ENCODE measurements around the gene IL2RA. TPM values are rescaled to one million over a fixed set of nuclear protein-coding genes. Genes with fewer than 3 reads are reported as not detected.
"Not testable (repeated sequence)": the region's sequence is repeated elsewhere in the genome, so short reads cannot be mapped to it uniquely, and the experiment has no call there.

Gene IL2RA
- total RNA-seq, 3 donors from 2014 or later (not counting 1 experiment from before 2014, with no cell fraction given), result 3.4 to 11.2 (median 3.7) TPM

DNA sequence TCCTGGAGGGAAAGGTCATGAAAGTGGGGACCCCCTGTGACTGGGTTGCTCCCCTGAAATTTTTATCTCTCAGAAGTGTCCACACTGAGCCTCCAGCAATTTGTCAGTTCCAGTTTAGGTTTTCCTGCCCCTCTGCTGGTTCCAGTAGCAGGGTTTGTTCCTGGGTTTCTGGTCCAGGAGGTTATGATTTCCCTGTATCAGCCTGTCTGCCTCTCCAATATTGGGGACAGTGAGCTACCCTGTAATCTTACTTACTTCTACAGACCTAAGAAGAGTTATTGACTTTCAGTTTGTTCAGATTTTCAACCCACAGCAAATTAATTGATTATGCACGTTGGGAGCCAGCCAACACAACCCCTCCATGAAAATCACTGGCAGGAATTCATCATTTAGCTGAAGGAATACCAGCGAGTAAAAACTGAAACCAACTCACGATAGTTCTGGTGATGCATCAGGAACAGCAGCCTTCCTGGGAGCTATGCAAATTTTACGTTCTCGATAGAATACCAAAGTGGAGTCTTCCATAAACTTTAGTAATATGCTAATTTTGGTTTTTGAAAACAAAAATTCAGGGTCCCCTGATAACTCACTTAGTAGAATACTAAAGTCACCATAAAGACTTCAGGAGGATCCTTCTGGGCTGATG is 53.5 kb downstream of the IL2RA start:
- peaks cover 0 to 12% of the 10 kb centered on the region in 2 donors for H3K27me3 Mint-ChIP-seq (ENCODE audit: low read depth in 2 of 2)
- H3K4me1 Mint-ChIP-seq, result no peaks in the 10 kb centered on the region
- DNase-seq (no peak), ATAC-seq (no peak)
- intact Hi-C loops (cut with micrococcal nuclease), result no loop called here
- no peaks in the 10 kb centered on the region for H3K9me3 Mint-ChIP-seq
- H3K4me3 Mint-ChIP-seq, result no peak overlapping the region
- TF ChIP-seq CTCF (IDR thresholded peaks at IDR 0.05), result no peak
- H3K36me3 Mint-ChIP-seq, result no peaks in the 10 kb centered on the region
- H3K27ac Mint-ChIP-seq, result no peak overlapping the region
- Histone ChIP-seq H3K9me3 (ENCODE audit: control insufficient read depth, insufficient read depth, low read length) (peaks cover 3% of the 10 kb centered on the region), H3K4me1 (ENCODE audit: control insufficient read depth, insufficient read depth, low read length) (no peaks in the 10 kb centered on the region), H3K27ac (ENCODE audit: low read length) (no peak overlapping the region), H3K4me3 (ENCODE audit: low read length) (no peak overlapping the region), H3K27me3 (ENCODE audit: control insufficient read depth, insufficient read depth, low read length) (no peaks in the 10 kb centered on the region), H3K36me3 (ENCODE audit: control insufficient read depth, insufficient read depth, low read length) (no peaks in the 10 kb centered on the region)
- WGBS (ENCODE audit: insufficient coverage), result 72% methylated on average over 3 of the region's 5 CpGs

GRCh38 chr10:6006991-6007390 is 55.2 kb downstream of the IL2RA start:
- no peak for ATAC-seq
- Histone ChIP-seq H3K27ac (ENCODE audit: low read length) (no peak overlapping the region), H3K9me3 (ENCODE audit: control insufficient read depth, insufficient read depth, low read length) (peaks cover 3% of the 10 kb centered on the region), H3K27me3 (ENCODE audit: control insufficient read depth, insufficient read depth, low read length) (no peaks in the 10 kb centered on the region), H3K4me1 (ENCODE audit: control insufficient read depth, insufficient read depth, low read length) (no peaks in the 10 kb centered on the region), H3K36me3 (ENCODE audit: control insufficient read depth, insufficient read depth, low read length) (no peaks in the 10 kb centered on the region), H3K4me3 (ENCODE audit: low read length) (no peak overlapping the region)
- Mint-ChIP-seq H3K27ac (no peak overlapping the region), H3K4me3 (no peak overlapping the region), H3K4me1 (no peaks in the 10 kb centered on the region), H3K9me3 (no peaks in the 10 kb centered on the region), H3K36me3 (no peaks in the 10 kb centered on the region), H3K27me3 (ENCODE audit: low read depth in 2 of 2) (peaks cover 0 to 18% of the 10 kb centered on the region in 2 donors)
- intact Hi-C loops (cut with micrococcal nuclease), result no loop called here
- DNase-seq, result no peak
- 36% methylated on average over 1 of the region's 1 CpG for WGBS (ENCODE audit: insufficient coverage)
- TF ChIP-seq CTCF (IDR thresholded peaks at IDR 0.05), result no peak

GRCh38 chr10:6006546-6006945 is 55.6 kb downstream of the IL2RA start:
- peaks cover 3% of the 10 kb centered on the region for H3K9me3 ChIP-seq (ENCODE audit: control insufficient read depth, insufficient read depth, low read length)
- no peak overlapping the region for H3K4me3 Mint-ChIP-seq
- no peak for DNase-seq
- no peaks in the 10 kb centered on the region for H3K36me3 Mint-ChIP-seq
- WGBS (ENCODE audit: insufficient coverage), result 89% methylated on average over 3 of the region's 3 CpGs
- H3K27me3 Mint-ChIP-seq (ENCODE audit: low read depth in 2 of 2), result peaks cover 0 to 18% of the 10 kb centered on the region in 2 donors
- H3K27me3 ChIP-seq (ENCODE audit: control insufficient read depth, insufficient read depth, low read length), result no peaks in the 10 kb centered on the region
- no peaks in the 10 kb centered on the region for H3K9me3 Mint-ChIP-seq
- H3K4me3 ChIP-seq (ENCODE audit: low read length), result no peak overlapping the region
- no peak overlapping the region for H3K27ac Mint-ChIP-seq
- H3K36me3 ChIP-seq (ENCODE audit: control insufficient read depth, insufficient read depth, low read length), result no peaks in the 10 kb centered on the region
- no peaks in the 10 kb centered on the region for H3K4me1 ChIP-seq (ENCODE audit: control insufficient read depth, insufficient read depth, low read length)
- intact Hi-C loops (cut with micrococcal nuclease), result no loop called here
- ATAC-seq, result no peak
- H3K4me1 Mint-ChIP-seq, result no peaks in the 10 kb centered on the region
- H3K27ac ChIP-seq (ENCODE audit: low read length), result no peak overlapping the region
- no peak for TF ChIP-seq CTCF (IDR thresholded peaks at IDR 0.05)

DNA sequence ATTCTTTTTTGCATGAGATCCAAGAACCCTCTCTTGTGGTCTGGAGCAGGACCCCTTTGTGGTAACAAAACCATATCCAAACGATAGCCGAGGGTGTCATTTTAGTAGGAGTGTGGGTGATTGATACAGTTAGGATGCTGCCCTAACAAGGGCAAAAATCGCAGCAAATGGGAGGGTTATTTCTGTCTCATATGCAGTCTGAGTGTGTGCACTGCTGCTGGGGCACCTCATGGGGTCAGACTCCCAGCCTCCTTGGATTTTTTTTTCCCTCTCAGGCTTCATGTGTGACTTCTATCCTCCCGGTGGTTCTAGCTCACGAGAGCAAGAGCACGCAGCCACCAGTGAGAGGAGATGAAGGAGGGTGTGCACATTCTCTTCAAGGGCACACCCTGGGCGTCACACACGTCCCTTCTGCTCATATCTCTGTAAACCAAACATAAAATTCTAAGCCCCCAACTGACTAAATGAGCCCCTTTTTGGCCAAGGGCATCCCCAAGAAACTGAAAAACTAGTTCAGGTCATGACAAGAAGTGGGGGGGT is 56.2 kb downstream of the IL2RA start:
- Mint-ChIP-seq H3K4me1 (no peaks in the 10 kb centered on the region), H3K27me3 (ENCODE audit: low read depth in 2 of 2) (peaks cover 0 to 18% of the 10 kb centered on the region in 2 donors), H3K36me3 (no peaks in the 10 kb centered on the region), H3K4me3 (no peak overlapping the region), H3K27ac (no peak overlapping the region), H3K9me3 (no peaks in the 10 kb centered on the region)
- no peak for DNase-seq
- intact Hi-C loops (cut with micrococcal nuclease), result no loop called here
- Histone ChIP-seq H3K4me3 (ENCODE audit: low read length) (no peak overlapping the region), H3K4me1 (ENCODE audit: control insufficient read depth, insufficient read depth, low read length) (no peaks in the 10 kb centered on the region), H3K36me3 (ENCODE audit: control insufficient read depth, insufficient read depth, low read length) (no peaks in the 10 kb centered on the region), H3K27me3 (ENCODE audit: control insufficient read depth, insufficient read depth, low read length) (no peaks in the 10 kb centered on the region), H3K9me3 (ENCODE audit: control insufficient read depth, insufficient read depth, low read length) (peaks cover 3% of the 10 kb centered on the region), H3K27ac (ENCODE audit: low read length) (no peak overlapping the region)
- WGBS (ENCODE audit: insufficient coverage), result 91% methylated on average over 8 of the region's 8 CpGs
- TF ChIP-seq CTCF (IDR thresholded peaks at IDR 0.05), result no peak
- no peak for ATAC-seq

DNA sequence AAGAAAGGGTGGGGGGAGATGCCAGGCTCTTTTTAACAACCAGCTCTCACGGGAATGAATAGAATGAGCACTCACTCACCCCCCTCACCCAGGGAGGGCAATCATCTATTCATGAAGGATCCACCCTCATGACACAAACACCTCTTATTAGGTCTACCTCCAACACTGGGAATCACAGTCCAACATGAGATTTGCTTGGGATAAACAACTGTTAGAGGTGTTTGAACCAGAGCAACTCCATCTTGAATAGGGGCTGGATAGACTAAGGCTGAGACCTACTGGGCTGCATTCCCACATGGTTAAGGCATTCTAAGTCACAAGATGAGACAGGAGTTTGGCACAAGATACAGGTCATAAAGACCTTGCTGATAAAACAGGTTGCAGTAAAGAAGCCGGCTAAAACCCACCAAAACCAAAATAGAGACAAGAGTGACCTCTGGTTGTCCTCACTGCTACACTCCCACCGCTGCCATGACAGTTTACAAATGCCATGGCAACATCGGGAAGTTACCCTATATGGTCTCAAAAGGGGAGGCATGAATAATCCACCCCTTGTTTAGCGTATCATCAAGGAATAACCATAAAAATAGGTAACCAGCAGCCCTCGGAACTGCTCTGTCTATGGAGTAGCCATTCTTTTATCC is 56.9 kb downstream of the IL2RA start:
- H3K4me1 ChIP-seq (ENCODE audit: control insufficient read depth, insufficient read depth, low read length); H3K4me3 ChIP-seq (ENCODE audit: low read length); ATAC-seq; H3K9me3 ChIP-seq (ENCODE audit: control insufficient read depth, insufficient read depth, low read length); H3K27me3 ChIP-seq (ENCODE audit: control insufficient read depth, insufficient read depth, low read length); H3K27ac ChIP-seq (ENCODE audit: low read length); H3K4me1 Mint-ChIP-seq; H3K4me3 Mint-ChIP-seq; intact Hi-C loops (cut with micrococcal nuclease); H3K36me3 Mint-ChIP-seq; DNase-seq; H3K9me3 Mint-ChIP-seq; H3K36me3 ChIP-seq (ENCODE audit: control insufficient read depth, insufficient read depth, low read length); H3K27ac Mint-ChIP-seq: not testable (repeated sequence)
- peaks cover 4 to 19% of the 10 kb centered on the region in 2 donors for H3K27me3 Mint-ChIP-seq (ENCODE audit: low read depth in 2 of 2)
- 89% methylated on average over 5 of the region's 6 CpGs for WGBS (ENCODE audit: insufficient coverage)

All from natural killer cell (primary cell).